ENCODE data around the gene FXYD3. TPM values are rescaled to one million over a fixed set of nuclear protein-coding genes. Genes with fewer than 3 reads are reported as not detected.

FXYD3 gene
- total RNA-seq, 2 experiments from 2014 or later: not detected

DNA sequence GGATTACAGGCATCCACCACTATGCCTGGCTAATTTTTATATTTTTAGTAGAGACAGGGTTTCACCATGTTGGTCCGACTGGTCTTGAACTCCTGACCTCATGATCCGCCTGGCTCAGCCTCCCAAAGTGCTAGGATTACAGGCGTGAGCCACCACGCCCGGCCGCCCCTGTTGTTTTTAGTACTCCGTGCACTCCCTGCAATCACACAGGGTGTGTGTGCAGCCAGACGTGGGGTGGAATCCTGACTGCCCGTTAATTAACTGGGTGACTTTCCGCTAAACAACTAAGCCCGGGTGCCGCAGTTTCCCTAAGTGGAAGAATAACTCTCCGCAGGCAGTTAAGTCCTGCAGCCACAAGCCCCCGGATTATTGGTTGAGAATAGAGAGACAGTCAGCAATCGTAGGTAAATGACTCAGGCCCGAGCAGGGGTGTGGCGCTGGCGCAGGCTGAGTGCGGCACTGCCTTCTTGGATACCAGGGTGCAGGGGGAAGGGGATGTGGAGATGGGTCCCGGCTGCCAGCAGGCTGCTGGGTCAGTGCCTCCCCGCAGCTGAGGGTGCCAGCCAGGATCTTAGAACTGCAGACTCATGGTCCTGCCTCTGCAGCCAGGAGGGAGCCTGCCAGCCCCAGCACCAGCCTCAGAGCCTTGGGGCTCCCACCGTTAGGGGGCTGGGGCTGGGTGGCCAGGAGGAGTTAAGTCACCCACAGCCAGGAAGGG, 6.1 kb upstream of the FXYD3 start:
- H3K4me3 Mint-ChIP-seq: no peak overlapping the region
- H3K27me3 Mint-ChIP-seq: no peaks in the 10 kb centered on the region
- intact Hi-C loops (cut with DNase I, micrococcal nuclease): no loop called here
- POLR2A ChIA-PET: no interaction called here
- H3K27ac Mint-ChIP-seq: no peak overlapping the region
- no peak for DNase-seq
- ATAC-seq: no peak
- peaks cover 8% of the 10 kb centered on the region for H3K4me1 Mint-ChIP-seq
- peaks cover 4% of the 10 kb centered on the region for H3K9me3 Mint-ChIP-seq (ENCODE audit: low read depth)
- CTCF ChIA-PET: no interaction called here
- H3K36me3 Mint-ChIP-seq (ENCODE audit: low read depth): no peaks in the 10 kb centered on the region

DNA sequence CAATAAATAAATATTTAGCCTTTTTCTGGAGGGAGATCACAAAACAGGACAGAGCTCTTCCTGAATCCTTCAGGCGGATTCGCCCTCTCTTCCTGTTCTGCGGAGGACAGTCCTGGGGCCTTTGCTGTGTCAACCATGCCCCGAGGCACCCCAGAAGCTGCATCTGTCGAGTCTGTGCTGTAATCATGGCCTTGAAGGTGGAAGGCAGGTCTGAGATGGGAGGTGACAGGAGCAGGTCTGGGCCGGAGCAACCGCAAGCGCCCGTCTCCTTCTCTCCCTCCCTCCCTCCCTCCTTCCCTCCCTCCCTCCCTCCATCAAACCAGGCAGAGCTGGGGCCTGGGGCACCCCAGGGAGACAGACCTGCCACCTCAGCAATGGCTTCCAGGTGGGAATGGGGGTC, 4.6 kb upstream of the FXYD3 start:
- no peaks in the 10 kb centered on the region for H3K36me3 Mint-ChIP-seq (ENCODE audit: low read depth)
- H3K27me3 Mint-ChIP-seq: no peaks in the 10 kb centered on the region
- peaks cover 4% of the 10 kb centered on the region for H3K9me3 Mint-ChIP-seq (ENCODE audit: low read depth)
- H3K4me3 Mint-ChIP-seq: no peak overlapping the region
- ChIA-PET CTCF (interaction anchor here (1.5 kb wide), 1 partner anchor 25 kb away, joined by 3 read pairs; no protein-coding TSS in a partner anchor), POLR2A (interaction anchor here (0.6 kb wide), 1 partner anchor 11 kb away, joined by 3 read pairs; no protein-coding TSS in a partner anchor)
- intact Hi-C loops (cut with DNase I, micrococcal nuclease): no loop called here
- DNase-seq: no peak
- peaks cover 12% of the 10 kb centered on the region for H3K4me1 Mint-ChIP-seq
- no peak for ATAC-seq
- H3K27ac Mint-ChIP-seq: no peak overlapping the region

DNA sequence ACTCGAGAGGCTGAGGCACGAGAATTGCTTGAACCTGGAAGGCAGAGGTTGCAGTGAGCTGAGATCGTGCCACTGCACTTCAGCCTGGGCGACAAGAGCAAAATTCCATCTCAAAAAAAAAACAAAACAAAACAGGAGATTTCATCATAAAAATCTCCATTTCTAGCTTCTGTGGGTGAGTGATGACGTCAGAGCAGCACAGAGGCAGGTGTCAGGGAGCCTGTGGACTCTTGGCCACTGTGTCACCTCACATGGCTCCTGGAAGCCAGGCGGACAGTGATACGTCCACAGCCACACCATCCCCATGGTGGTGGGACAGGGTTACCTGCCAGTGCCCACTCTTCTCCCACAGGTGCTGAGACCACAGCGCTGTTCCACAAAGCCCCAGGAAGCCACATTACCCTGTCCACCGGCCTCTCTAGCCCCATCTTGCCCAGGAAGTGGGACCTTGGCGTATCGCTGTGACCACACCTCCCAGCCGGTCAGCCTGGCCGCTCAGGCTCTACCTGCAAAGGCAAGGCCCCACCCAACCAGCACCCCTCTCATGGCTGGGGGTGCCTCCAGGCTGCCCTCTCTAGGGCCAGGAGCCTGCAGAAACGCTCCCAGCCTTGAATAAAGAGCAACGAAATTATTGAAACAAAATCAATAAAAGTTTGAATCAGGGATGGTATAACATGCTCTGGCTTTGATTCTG, 2.5 kb upstream of the FXYD3 start:
- ATAC-seq (no peak), DNase-seq (no peak)
- H3K4me3 Mint-ChIP-seq: no peak overlapping the region
- H3K27ac Mint-ChIP-seq: no peak overlapping the region
- H3K36me3 Mint-ChIP-seq (ENCODE audit: low read depth): no peaks in the 10 kb centered on the region
- intact Hi-C loops (cut with DNase I, micrococcal nuclease): no loop called here
- H3K27me3 Mint-ChIP-seq: no peaks in the 10 kb centered on the region
- H3K4me1 Mint-ChIP-seq: peaks cover 6% of the 10 kb centered on the region
- POLR2A ChIA-PET: no interaction called here
- CTCF ChIA-PET: no interaction called here
- no peaks in the 10 kb centered on the region for H3K9me3 Mint-ChIP-seq (ENCODE audit: low read depth)

DNA sequence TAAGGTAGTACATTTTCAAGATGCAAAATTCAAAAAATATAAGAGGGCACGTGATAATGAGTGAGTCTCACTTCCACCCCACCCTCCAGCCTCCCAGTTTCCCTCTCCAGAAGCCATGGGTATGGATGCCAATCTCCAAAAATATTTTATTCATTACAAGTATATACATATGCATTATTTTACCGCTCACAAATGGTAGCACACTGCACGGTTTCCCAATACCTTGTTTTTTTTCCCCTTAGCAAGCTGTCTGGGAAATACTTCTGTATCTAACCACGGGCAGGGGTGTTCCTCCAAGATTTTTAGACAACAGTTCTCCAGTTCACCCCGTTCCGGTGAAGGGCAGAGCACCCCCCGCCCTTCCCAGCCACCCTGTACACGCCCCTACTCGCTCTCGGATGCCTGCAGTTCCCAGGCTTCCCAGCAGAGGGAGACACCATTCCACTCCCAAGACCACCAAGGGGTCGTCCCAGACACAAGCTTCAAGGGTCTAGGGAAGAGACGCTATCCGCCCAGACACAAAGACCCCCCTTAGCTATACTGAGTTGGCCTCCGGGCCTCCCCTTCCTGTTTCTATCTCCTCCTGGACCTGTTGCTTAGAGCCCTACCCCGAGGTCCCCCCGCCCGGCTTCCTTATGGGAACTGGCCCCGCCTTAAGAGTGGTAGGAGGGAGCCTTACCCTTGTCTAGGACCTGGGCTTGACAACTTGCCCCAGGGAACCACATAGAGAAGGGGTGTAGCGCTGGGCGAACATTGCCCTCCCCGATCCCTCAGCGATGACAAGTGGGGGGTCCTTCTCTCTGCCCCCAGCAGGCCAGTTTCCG, 1.1 kb upstream of the FXYD3 start:
- Mint-ChIP-seq H3K4me3 (no peak overlapping the region), H3K9me3 (ENCODE audit: low read depth) (no peaks in the 10 kb centered on the region), H3K36me3 (ENCODE audit: low read depth) (no peaks in the 10 kb centered on the region), H3K4me1 (peaks cover 6% of the 10 kb centered on the region), H3K27ac (no peak overlapping the region), H3K27me3 (no peaks in the 10 kb centered on the region)
- DNase-seq (peak; percentile 80), ATAC-seq (peak; percentile 90)
- intact Hi-C loops (cut with DNase I, micrococcal nuclease): loop anchor here in 1 of 2 experiments (1.0 kb wide), 1 partner anchor 27 kb away; no protein-coding TSS in a partner anchor
- CTCF ChIA-PET: interaction anchor here (0.6 to 1.0 kb wide), 8 partner anchors 10 to 529 kb away, joined by 3 to 8 read pairs (median 3); no protein-coding TSS in a partner anchor
- POLR2A ChIA-PET: no interaction called here

DNA sequence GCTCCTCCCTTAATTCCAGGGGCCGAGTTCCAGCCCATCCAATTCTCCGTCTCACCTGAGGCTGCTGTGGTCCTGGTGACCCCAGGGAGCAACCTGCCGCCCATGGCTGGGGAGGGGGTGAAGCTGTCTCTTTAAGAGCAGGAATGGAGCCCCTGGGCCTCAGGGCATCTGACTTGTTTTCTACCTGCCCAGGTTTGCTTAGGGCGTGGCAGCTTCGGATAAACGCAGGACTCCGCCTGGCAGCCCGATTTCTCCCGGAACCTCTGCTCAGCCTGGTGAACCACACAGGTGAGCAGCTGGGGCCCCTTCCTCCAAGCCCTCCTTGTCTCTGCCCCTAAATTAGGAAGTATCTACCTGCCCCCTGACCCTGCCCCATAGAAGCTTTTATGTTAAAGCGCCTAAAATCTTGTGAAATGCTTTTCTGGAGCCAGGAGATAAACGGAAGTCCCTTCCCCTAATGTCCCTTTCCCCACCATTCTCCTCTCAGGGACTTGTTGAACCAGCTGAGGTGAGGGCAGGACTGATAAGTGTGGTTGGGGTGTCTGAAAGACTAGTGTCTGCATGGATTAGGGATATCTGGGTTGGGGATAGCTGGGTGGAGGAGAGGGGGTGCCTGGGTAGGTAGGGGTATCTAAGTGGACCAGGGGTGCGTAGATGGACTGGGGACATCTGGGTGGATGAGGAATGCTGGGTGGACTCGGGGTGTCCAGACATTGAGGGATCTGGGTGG, 614 bp downstream of the FXYD3 start:
- intact Hi-C loops (cut with DNase I, micrococcal nuclease): no loop called here
- Mint-ChIP-seq H3K36me3 (ENCODE audit: low read depth) (no peaks in the 10 kb centered on the region), H3K9me3 (ENCODE audit: low read depth) (no peaks in the 10 kb centered on the region), H3K27me3 (no peaks in the 10 kb centered on the region), H3K4me3 (no peak overlapping the region), H3K27ac (no peak overlapping the region), H3K4me1 (peaks cover 6% of the 10 kb centered on the region)
- ATAC-seq: no peak
- DNase-seq: no peak
- ChIA-PET POLR2A (no interaction called here), CTCF (interaction anchor here (1.1 to 2.5 kb wide), 4 partner anchors 12 to 154 kb away, joined by 3 to 7 read pairs (median 6); no protein-coding TSS in a partner anchor)

DNA sequence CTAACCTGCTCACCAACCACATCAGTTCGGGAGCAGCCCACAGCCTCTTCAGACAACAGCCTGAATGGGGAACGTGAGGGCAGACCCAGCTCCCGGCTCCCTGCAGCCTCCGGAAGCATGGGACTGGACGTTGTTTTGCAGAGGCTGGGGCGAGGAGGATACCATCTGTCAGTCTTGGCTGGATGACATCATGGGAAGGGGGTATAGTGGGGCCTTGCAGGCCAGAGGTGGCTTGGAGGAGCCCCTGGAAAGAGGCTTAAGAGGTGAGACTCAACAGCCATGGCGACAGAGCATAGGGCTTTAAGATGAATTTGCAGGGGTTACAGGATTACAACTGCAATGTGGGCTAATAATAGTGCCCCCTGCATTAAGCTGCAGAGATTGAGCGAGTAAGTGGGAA, 1.5 kb downstream of the FXYD3 start:
- DNase-seq: no peak
- no peaks in the 10 kb centered on the region for H3K36me3 Mint-ChIP-seq (ENCODE audit: low read depth)

DNA sequence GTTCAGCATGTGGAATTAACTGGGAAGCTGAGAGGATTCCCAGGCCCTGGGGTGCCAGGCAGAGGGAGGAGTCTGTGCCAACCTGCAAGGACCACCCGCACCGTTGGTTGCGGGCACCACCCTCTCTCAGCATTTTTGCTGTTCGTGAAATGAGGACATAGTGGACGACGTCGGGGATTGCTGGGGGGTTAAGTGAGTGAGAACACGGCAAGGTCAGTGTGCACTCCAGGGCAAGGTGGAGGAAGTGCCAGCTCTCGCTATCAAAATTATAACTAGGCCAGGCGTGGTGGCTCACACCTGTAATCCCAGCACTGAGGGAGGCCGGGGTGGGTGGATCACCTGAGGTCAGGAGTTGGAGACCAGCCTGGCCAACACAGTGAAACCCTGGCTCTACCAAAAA, 2.2 kb downstream of the FXYD3 start:
- ATAC-seq (no peak), DNase-seq (no peak)
- Mint-ChIP-seq H3K36me3 (ENCODE audit: low read depth) (no peaks in the 10 kb centered on the region), H3K4me1 (peaks cover 6% of the 10 kb centered on the region), H3K27ac (no peak overlapping the region), H3K9me3 (ENCODE audit: low read depth) (no peaks in the 10 kb centered on the region), H3K4me3 (no peak overlapping the region), H3K27me3 (no peaks in the 10 kb centered on the region)
- POLR2A ChIA-PET: no interaction called here
- intact Hi-C loops (cut with DNase I, micrococcal nuclease): no loop called here
- CTCF ChIA-PET: interaction anchor here (0.6 to 2.5 kb wide), 5 partner anchors 24 to 106 kb away, joined by 3 to 7 read pairs (median 5); no protein-coding TSS in a partner anchor

More for the DNA sequence above, 1.5 kb downstream of the FXYD3 start:
- ATAC-seq: no peak
- ChIA-PET CTCF (interaction anchor here (0.9 to 2.5 kb wide), 5 partner anchors 11 to 153 kb away, joined by 3 to 7 read pairs (median 5); no protein-coding TSS in a partner anchor), POLR2A (no interaction called here)
- no peaks in the 10 kb centered on the region for H3K9me3 Mint-ChIP-seq (ENCODE audit: low read depth)
- no peak overlapping the region for H3K4me3 Mint-ChIP-seq
- no peak overlapping the region for H3K27ac Mint-ChIP-seq
- no peaks in the 10 kb centered on the region for H3K27me3 Mint-ChIP-seq
- intact Hi-C loops (cut with DNase I, micrococcal nuclease): no loop called here
- peaks cover 6% of the 10 kb centered on the region for H3K4me1 Mint-ChIP-seq

DNA sequence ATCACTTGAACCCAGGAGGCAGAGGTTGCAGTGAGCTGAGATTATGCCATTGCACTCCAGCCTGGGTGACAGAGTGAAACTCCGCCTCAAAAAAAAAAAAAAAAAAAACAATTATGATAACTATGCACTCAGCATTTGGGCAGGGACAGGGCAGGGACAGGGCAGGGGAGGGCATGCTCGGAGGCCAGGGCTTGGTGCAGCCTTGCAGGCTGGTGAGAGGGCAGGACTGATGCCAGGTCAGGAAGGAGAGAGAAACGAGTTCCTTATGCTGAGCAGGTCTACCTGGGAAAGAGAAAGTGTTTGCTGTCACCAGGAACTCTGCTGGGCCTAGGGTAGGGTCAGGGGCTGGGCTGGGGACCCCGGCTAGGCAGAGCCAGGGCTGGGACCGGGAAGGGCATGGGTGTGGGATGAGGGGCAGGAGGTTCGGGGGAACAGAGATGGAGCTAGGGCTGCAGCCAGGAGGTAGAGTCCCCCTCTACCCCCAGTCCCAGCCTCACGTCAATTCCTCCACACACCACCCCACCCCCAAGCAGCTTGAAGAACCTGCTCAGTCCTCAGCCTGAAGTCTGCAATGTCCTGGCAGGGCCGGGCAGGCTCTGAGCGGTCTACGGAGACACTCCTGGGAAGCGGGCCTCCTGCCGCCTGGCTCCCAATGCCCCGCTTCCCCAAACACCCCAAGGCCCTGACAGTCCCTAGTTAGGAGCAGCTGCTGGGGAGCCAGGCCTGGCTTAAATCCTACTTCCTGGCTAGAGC, 2.8 kb downstream of the FXYD3 start:
- ChIA-PET POLR2A (no interaction called here), CTCF (interaction anchor here (0.6 to 2.5 kb wide), 3 partner anchors 23 to 107 kb away, joined by 4 to 7 read pairs (median 5); no protein-coding TSS in a partner anchor)
- no peak overlapping the region for H3K4me3 Mint-ChIP-seq
- intact Hi-C loops (cut with DNase I, micrococcal nuclease): no loop called here
- peaks cover 6% of the 10 kb centered on the region for H3K4me1 Mint-ChIP-seq
- H3K36me3 Mint-ChIP-seq (ENCODE audit: low read depth): no peaks in the 10 kb centered on the region
- DNase-seq: no peak
- ATAC-seq: no peak
- no peaks in the 10 kb centered on the region for H3K27me3 Mint-ChIP-seq
- no peaks in the 10 kb centered on the region for H3K9me3 Mint-ChIP-seq (ENCODE audit: low read depth)
- no peak overlapping the region for H3K27ac Mint-ChIP-seq

DNA sequence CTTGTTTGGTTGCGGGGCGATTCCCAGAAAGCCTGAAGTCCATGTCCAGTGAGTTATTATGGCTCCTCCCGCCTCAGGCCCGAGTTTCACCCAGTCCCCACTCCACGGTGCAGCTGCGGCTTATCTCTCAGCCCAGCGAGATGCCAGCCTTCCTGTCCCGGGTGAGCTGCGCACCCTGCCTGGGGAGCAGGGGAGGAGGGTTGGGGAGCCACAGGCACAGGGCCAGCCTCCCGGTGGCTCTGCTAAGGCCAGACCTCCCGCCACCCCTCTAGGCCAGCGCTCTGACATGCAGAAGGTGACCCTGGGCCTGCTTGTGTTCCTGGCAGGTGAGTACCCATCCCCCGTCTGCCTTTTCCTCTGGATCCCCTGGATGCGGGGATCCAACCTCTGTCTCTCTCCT, 3.5 kb downstream of the FXYD3 start:
- no peak overlapping the region for H3K4me3 Mint-ChIP-seq
- H3K27ac Mint-ChIP-seq: no peak overlapping the region

DNA sequence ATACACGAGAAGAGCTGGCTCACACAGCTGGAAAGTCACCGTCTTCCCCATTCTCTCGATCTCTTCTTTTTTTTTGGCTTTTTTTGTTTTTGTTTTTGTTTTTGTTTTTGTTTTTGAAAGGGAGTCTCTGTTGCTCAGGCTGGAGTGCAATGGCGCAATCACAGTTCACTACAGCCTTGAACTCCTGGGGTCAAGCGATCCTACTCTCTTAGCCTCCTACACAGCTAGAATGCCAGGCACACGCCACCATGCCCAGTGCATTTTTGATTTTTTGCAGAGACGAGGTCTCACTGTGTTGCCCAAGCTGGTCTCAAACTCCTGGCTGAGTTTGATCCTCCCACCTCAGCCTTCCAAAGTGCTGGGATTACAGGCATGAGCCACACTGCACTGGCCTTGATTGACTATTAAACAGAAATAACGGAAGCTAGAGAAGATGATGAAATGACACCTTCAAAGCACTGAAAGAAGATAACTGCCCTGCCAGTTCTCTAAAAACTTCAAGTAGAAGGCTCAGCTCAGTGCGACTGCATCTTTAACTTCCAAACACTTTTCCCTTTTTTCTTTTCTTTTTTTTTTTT, 4.0 kb downstream of the FXYD3 start:
- H3K27me3 Mint-ChIP-seq: no peaks in the 10 kb centered on the region
- ATAC-seq: no peak
- ChIA-PET POLR2A (no interaction called here), CTCF (interaction anchor here (0.6 kb wide), 1 partner anchor 40 kb away, joined by 3 read pairs; no protein-coding TSS in a partner anchor)
- peaks cover 12% of the 10 kb centered on the region for H3K4me1 Mint-ChIP-seq
- no peaks in the 10 kb centered on the region for H3K36me3 Mint-ChIP-seq (ENCODE audit: low read depth)
- no peak overlapping the region for H3K27ac Mint-ChIP-seq
- no peak overlapping the region for H3K4me3 Mint-ChIP-seq
- intact Hi-C loops (cut with DNase I, micrococcal nuclease): no loop called here
- no peak for DNase-seq
- H3K9me3 Mint-ChIP-seq (ENCODE audit: low read depth): no peaks in the 10 kb centered on the region

More for the DNA sequence above, 3.5 kb downstream of the FXYD3 start:
- intact Hi-C loops (cut with DNase I, micrococcal nuclease): no loop called here
- Mint-ChIP-seq H3K36me3 (ENCODE audit: low read depth) (no peaks in the 10 kb centered on the region), H3K27me3 (no peaks in the 10 kb centered on the region), H3K4me1 (peaks cover 10% of the 10 kb centered on the region), H3K9me3 (ENCODE audit: low read depth) (no peaks in the 10 kb centered on the region)
- ATAC-seq (no peak), DNase-seq (no peak)
- POLR2A ChIA-PET: no interaction called here
- CTCF ChIA-PET: interaction anchor here (0.6 kb wide), 1 partner anchor 41 kb away, joined by 3 read pairs; no protein-coding TSS in a partner anchor

All from activated CD4-positive, alpha-beta T cell treated with anti-CD3 and anti-CD28 coated beads for 36 hours (primary cell).